ENCODE measurements around the gene PGF.

GRCh38 chr14:74954947-74955228 lies 509 bp downstream of the PGF start:
- TF ChIP-seq NFRKB (IDR thresholded peaks at IDR 0.05) (no peak), FOXK2 (IDR thresholded peaks at IDR 0.05) (no peak), ZNF384 (IDR thresholded peaks at IDR 0.05) (no peak), ELF4 (IDR thresholded peaks at IDR 0.05) (no peak), FOXM1 (IDR thresholded peaks at IDR 0.05; ENCODE audit: borderline replicate concordance) (no peak)
